NOMO-1 treated with DMSO at 0.1 percent for 48 hours (cell line): ENCODE measurements around the gene MRGPRF.
A peak's percentile ranks its signal among the peaks of the same experiment; 100 is the strongest.

ENCODE experiments used
- DNase-seq: peaks from one replicate; lab custom pipeline; 2025; ENCODE audit not compliant: unreplicated experiment; lab: John Stamatoyannopoulos, UW

The MRGPRF gene

GRCh38 chr11:68966894-68967780 lies 45.9 kb downstream of the MRGPRF start:
- no peak for DNase-seq

- DNase-seq = no peak
Measured at GRCh38 chr11:68965901-68966853, 46.9 kb downstream of the MRGPRF start.

GRCh38 chr11:68963779-68964178 lies 49.3 kb downstream of the MRGPRF start:
- DNase-seq = no peak

- DNase-seq = no peak
Measured at GRCh38 chr11:68962527-68963250, 50.4 kb downstream of the MRGPRF start.

DNA sequence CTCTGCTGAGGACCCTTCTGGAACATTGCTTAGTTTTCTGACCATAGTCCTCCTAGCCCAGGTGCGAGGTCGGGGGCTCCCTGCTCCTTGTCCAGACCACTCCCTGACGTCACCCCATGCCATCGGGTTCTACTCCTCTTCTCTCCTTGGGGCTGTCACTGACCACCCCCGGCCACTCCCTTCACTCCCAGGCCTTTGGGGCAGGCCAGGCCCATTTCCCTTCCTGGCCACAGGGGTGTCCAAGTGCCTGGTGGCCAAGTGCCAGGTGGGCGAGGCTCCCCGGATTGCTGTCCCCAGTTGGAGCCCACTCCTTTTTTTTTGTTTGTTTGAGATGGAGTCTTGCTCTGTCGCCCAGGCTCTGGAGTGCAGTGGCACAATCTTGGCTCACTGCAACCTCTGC lies 51.8 kb downstream of the MRGPRF start:
- no peak for DNase-seq

DNA sequence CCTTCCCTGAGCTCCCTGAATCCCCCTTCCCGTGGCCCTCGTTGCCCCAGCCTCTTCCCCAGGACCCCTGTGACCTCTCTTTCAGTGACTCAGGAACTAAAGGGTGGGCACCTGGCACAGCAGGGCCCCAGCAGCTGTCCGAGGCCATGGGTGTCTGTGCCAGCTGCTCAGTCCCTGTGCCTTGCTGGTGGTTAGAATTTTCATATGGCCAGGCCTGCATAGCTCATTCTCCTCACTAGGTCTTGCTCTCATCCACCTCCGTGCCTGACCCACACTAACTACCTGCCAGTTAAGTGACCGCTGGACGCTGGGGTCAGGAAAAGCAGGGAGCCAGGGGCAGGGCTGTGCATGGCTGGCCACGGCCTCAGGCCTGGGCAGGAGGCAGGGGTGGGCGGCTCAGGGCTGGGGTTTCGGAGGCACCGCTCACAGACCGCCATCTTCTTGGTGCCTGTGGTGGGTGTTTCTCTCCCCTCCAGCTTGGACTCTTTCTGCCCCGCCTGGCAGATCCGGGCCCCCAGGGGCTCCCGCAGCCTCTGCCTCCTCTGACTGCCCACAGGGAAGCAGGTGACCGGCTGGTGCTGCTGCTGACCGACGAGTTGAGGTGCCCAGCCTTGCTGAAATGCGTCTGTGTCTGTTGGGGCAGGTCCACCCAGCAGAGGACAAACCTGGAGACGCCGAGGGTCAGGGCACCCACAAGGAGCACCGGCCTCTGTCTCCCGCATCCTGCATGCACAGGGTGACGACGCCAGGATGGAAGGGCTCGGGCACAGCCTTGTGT lies 52.6 kb downstream of the MRGPRF start:
- no peak for DNase-seq

DNA sequence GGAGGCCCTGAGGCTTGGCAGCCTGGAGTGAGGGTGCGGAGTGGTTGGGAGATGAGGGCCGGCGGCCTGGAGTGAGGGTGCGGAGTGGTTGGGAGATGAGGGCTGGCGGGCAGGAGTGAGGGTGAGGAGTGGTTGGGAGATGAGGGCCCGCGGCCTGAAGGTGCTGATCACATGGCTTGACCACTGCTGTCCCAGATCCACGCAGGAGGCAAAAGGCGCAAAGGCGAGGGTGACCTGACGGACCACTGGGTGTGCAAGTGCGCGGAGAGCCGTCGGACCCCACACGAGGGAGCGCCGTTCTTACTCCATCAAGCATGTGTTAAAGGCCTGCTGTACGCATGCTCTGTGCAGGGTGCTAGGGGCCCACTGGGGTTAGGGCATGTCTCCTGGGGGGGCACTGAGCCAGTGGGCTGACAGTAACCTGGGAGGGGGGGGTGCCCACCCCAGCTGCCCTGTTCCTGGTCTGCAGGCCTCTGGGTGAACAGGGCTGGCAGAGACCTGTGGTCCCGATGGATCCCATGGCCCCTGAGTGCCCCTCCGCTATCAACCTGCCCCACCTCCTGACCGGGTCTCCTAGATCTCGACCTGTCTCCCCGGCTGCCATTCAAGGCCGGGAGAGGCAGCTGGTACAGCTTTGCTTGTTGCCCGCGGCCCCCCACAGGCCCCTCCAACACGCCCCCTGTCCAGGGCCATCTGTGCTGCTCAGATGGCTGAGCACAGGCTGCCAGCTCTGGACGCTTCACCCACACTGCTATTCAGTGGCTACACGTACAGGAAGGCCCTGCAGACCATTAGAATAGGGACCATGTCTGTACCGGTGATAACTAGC lies 53.4 kb downstream of the MRGPRF start:
- no peak for DNase-seq

- DNase-seq = no peak
Measured at GRCh38 chr11:68958211-68958610, 54.8 kb downstream of the MRGPRF start.

DNA sequence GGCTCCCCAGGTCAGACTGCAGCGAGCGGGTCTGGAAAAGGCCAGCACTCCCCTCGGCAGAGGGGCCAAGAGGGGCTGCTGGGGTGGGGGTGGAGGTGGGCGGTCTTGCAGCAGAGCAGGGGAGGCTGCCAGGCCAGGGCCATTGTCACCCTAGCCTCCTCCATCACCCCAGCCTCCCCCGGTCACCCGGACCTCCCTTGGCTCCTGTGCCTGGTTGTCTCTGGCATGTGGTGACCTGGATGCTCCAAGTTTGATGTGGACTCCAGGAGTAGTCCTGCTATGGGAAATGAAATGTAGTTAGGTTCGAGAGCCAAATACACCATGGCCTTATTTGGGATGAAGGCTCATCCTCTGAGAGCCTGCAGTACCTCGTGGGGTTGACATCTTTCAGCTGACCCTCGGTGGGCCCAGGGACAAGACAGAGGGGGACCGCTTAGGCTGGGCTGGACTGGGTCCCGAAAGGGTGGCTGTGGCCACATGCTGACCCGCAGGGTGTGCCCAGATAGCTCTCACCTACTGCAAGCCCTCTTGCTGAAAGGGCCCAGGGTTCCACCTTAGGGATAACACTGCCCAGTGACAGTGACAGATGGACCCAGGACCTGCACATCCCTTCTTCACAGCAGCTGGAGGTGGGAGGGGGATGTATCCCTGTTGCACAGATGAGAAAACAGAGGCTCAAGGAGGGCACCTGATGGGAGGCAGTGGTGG lies 56.3 kb downstream of the MRGPRF start:
- DNase-seq = no peak

GRCh38 chr11:68956142-68956541 lies 56.9 kb downstream of the MRGPRF start:
- peak; percentile 27 for DNase-seq

- DNase-seq = no peak
Measured at GRCh38 chr11:68955607-68955958, 57.5 kb downstream of the MRGPRF start.

DNA sequence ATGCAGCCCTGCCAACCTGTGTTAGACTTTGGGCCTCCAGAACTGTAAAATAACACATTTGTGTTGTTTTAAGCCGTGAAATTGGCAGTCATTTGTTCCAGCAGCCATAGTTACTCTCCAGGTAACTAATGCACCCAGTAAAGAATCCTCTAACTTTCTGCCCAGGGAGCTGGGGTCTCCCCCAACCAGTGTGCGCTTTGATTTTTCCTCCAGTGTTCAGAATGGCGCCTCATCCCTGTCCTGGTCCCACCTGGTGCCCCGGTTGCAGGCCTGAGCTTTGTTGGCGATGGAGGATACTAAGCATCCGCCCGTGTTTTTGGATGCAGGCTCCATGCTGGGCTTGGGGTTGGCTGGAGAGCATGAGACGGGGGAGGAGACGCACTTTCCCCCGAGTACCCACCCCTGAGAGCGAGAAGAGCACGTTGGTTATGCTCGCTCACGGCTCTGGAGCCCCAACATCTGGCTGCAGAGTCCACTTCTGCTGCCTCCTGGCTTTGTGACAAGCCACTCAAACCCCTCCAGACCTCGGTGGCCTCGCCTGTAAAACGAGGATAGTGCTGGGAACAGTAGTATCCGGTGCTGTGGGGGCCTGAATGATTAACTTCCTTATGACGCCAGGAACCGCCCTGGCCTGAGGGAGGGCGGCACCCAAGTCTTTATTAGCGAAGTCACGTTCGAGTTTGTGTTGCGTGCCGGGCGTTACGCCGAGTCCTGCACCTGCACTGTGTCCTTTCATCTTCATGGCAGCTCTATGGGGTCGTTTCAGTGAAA lies 58.0 kb downstream of the MRGPRF start:
- DNase-seq = peak; percentile 75
